ENCODE results near the gene MTTP.

The MTTP gene

GRCh38 chr4:99593781-99594641 is 19.4 kb downstream of the MTTP start:
- Histone ChIP-seq H3K9me3 (ENCODE audit: control insufficient read depth, insufficient read depth, low read length) (no peaks in the 10 kb centered on the region), H3K27me3 (ENCODE audit: control insufficient read depth, insufficient read depth, low read length) (no peaks in the 10 kb centered on the region), H3K4me1 (ENCODE audit: control insufficient read depth, insufficient read depth, low read length) (no peaks in the 10 kb centered on the region), H3K36me3 (ENCODE audit: control insufficient read depth, insufficient read depth, low read length) (no peaks in the 10 kb centered on the region), H3K9ac (ENCODE audit: low read depth, low read length) (no peak overlapping the region), H3K27ac (ENCODE audit: low read depth, low read length) (no peak overlapping the region), H3K4me3 (ENCODE audit: low read depth, low read length) (no peak overlapping the region)

DNA sequence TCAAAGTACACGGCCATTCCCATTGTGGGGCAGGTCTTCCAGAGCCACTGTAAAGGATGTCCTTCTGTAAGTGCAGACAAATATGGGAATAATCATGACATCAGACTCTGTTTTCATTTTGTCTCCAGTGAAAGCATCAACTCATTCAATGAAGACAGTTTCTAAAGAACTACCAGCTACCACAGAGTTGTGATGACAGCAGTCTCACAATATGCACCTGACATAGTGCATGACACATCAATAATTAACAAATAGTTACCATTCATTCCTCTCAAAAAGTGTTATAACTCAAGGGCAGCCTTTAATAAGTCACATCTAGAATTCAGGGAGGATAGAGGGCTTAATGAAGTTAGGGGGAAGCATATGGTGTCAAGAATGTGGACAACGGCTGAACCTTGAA is 20.2 kb downstream of the MTTP start:
- H3K9ac ChIP-seq (ENCODE audit: low read depth, low read length) = no peak overlapping the region
- H3K4me3 ChIP-seq (ENCODE audit: low read depth, low read length) = no peak overlapping the region
- no peaks in the 10 kb centered on the region for H3K27me3 ChIP-seq (ENCODE audit: control insufficient read depth, insufficient read depth, low read length)
- no peaks in the 10 kb centered on the region for H3K9me3 ChIP-seq (ENCODE audit: control insufficient read depth, insufficient read depth, low read length)
- no peak overlapping the region for H3K27ac ChIP-seq (ENCODE audit: low read depth, low read length)
- no peaks in the 10 kb centered on the region for H3K4me1 ChIP-seq (ENCODE audit: control insufficient read depth, insufficient read depth, low read length)
- no peaks in the 10 kb centered on the region for H3K36me3 ChIP-seq (ENCODE audit: control insufficient read depth, insufficient read depth, low read length)

DNA sequence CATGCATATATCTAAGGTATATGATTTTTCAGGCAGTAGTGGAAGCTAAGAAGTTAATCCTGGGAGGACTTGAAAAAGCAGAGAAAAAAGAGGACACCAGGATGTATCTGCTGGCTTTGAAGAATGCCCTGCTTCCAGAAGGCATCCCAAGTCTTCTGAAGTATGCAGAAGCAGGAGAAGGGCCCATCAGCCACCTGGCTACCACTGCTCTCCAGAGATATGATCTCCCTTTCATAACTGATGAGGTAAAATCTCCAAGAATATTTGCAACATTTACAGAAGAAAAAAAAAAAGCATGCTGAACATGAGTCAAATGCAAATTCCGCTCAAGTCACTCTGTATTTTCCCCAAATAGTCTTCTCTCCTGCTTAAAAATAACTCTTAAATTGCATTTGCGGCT is 32.1 kb downstream of the MTTP start:
- H3K27me3 ChIP-seq (ENCODE audit: control insufficient read depth, insufficient read depth, low read length) = no peaks in the 10 kb centered on the region
- no peaks in the 10 kb centered on the region for H3K36me3 ChIP-seq (ENCODE audit: control insufficient read depth, insufficient read depth, low read length)
- H3K9ac ChIP-seq (ENCODE audit: low read depth, low read length) = no peak overlapping the region

GRCh38 chr4:99608417-99608816 is 33.8 kb downstream of the MTTP start:
- Histone ChIP-seq H3K36me3 (ENCODE audit: control insufficient read depth, insufficient read depth, low read length) (no peaks in the 10 kb centered on the region), H3K27me3 (ENCODE audit: control insufficient read depth, insufficient read depth, low read length) (no peaks in the 10 kb centered on the region), H3K4me3 (ENCODE audit: low read depth, low read length) (no peak overlapping the region), H3K4me1 (ENCODE audit: control insufficient read depth, insufficient read depth, low read length) (no peaks in the 10 kb centered on the region), H3K9me3 (ENCODE audit: control insufficient read depth, insufficient read depth, low read length) (no peaks in the 10 kb centered on the region), H3K27ac (ENCODE audit: low read depth, low read length) (no peak overlapping the region), H3K9ac (ENCODE audit: low read depth, low read length) (no peak overlapping the region)

More for the DNA sequence above, 32.1 kb downstream of the MTTP start:
- Histone ChIP-seq H3K9me3 (ENCODE audit: control insufficient read depth, insufficient read depth, low read length) (no peaks in the 10 kb centered on the region), H3K4me3 (ENCODE audit: low read depth, low read length) (no peak overlapping the region), H3K4me1 (ENCODE audit: control insufficient read depth, insufficient read depth, low read length) (no peaks in the 10 kb centered on the region), H3K27ac (ENCODE audit: low read depth, low read length) (no peak overlapping the region)

DNA sequence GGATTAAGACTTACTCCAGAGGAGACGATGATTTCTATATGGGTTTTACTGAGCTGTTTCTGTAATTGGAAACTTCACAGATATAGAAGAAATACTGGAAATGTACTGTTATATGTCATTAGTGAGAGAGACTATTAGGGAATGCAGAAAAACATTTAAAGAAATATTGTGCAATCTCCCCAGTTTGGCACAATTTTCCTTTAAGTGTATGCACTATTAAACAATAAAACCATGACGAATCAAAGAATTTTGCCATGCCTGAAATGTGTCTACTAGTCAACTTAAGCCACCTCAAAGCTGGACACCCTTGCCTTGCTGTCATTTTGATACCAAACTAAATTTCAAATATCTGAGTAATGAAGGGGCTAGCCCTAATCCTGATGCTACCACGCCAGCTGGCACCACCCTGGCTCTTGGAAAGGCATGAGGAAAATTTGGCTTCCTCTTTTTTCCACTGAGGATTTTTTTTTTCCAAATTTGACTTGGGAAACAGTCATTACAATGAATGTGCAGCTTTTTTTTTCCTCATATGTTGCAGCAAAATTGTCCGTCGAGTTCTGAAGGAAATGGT is 36.1 kb downstream of the MTTP start:
- H3K36me3 ChIP-seq (ENCODE audit: control insufficient read depth, insufficient read depth, low read length) = no peaks in the 10 kb centered on the region

DNA sequence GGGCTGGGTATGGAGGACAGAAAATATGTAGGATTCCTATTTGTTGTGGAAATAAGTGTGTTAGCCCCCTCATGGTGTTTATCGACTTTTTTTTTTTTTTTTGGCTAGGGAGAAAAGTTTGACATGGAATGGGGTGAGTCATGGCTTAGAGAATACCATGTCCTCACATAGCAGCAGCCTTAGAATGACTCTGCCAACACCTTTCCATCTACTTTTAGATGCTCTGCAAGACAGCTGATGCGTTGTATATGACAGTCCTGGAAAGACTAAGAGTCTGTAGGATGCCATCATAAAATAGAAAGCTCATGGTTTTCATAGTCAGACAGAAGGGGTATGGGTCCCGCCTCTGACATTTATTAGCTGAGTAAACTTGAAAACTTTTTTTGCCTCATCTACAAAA is 37.7 kb downstream of the MTTP start:
- Histone ChIP-seq H3K36me3 (ENCODE audit: control insufficient read depth, insufficient read depth, low read length) (no peaks in the 10 kb centered on the region), H3K4me3 (ENCODE audit: low read depth, low read length) (no peak overlapping the region), H3K9me3 (ENCODE audit: control insufficient read depth, insufficient read depth, low read length) (no peaks in the 10 kb centered on the region), H3K9ac (ENCODE audit: low read depth, low read length) (no peak overlapping the region), H3K27ac (ENCODE audit: low read depth, low read length) (no peak overlapping the region), H3K27me3 (ENCODE audit: control insufficient read depth, insufficient read depth, low read length) (no peaks in the 10 kb centered on the region), H3K4me1 (ENCODE audit: control insufficient read depth, insufficient read depth, low read length) (no peaks in the 10 kb centered on the region)

More for the DNA sequence above, 36.1 kb downstream of the MTTP start:
- H3K27me3 ChIP-seq (ENCODE audit: control insufficient read depth, insufficient read depth, low read length) = no peaks in the 10 kb centered on the region
- H3K9me3 ChIP-seq (ENCODE audit: control insufficient read depth, insufficient read depth, low read length) = no peaks in the 10 kb centered on the region
- H3K27ac ChIP-seq (ENCODE audit: low read depth, low read length) = no peak overlapping the region
- no peaks in the 10 kb centered on the region for H3K4me1 ChIP-seq (ENCODE audit: control insufficient read depth, insufficient read depth, low read length)
- no peak overlapping the region for H3K9ac ChIP-seq (ENCODE audit: low read depth, low read length)
- H3K4me3 ChIP-seq (ENCODE audit: low read depth, low read length) = no peak overlapping the region

GRCh38 chr4:99612704-99613103 is 38.1 kb downstream of the MTTP start:
- H3K36me3 ChIP-seq (ENCODE audit: control insufficient read depth, insufficient read depth, low read length) = no peaks in the 10 kb centered on the region
- H3K9ac ChIP-seq (ENCODE audit: low read depth, low read length) = no peak overlapping the region
- no peaks in the 10 kb centered on the region for H3K27me3 ChIP-seq (ENCODE audit: control insufficient read depth, insufficient read depth, low read length)
- H3K4me1 ChIP-seq (ENCODE audit: control insufficient read depth, insufficient read depth, low read length) = no peaks in the 10 kb centered on the region
- no peak overlapping the region for H3K27ac ChIP-seq (ENCODE audit: low read depth, low read length)
- no peak overlapping the region for H3K4me3 ChIP-seq (ENCODE audit: low read depth, low read length)
- no peaks in the 10 kb centered on the region for H3K9me3 ChIP-seq (ENCODE audit: control insufficient read depth, insufficient read depth, low read length)

- Histone ChIP-seq H3K9ac (ENCODE audit: low read depth, low read length) (no peak overlapping the region), H3K9me3 (ENCODE audit: control insufficient read depth, insufficient read depth, low read length) (no peaks in the 10 kb centered on the region), H3K4me3 (ENCODE audit: low read depth, low read length) (no peak overlapping the region), H3K4me1 (ENCODE audit: control insufficient read depth, insufficient read depth, low read length) (no peaks in the 10 kb centered on the region), H3K27ac (ENCODE audit: low read depth, low read length) (no peak overlapping the region), H3K27me3 (ENCODE audit: control insufficient read depth, insufficient read depth, low read length) (no peaks in the 10 kb centered on the region), H3K36me3 (ENCODE audit: control insufficient read depth, insufficient read depth, low read length) (no peaks in the 10 kb centered on the region)
Measured at GRCh38 chr4:99614491-99614890, 39.9 kb downstream of the MTTP start.

DNA sequence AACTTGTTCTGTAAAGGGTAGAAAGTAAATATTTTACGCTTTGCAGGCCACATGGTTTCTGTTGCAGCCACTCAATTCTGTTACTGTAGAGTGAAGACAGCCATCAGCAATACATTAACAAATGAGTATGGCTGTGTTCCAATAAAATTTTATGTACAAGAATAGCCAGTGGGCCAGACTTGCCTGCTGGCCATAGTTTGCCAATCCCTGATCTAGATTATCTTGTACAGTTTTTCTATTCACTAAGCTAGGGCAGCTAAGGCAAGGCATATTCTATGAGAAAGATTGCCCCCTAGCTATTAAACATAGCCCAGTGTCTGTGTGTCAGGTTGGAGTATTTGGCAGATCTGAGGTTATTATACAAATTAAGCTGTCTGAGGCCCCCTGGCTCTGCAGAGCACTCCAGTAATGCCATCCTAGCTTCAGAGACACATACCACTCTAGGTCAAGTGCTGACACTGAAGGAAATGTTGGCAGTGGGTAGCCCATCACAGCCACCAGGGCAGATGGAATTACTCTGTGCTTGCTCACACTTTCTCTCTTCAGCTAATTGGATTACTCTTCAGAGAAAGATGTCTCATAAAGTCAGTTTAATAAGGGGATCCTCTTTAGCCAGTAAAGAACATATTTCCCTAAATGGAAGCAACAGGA is 40.7 kb downstream of the MTTP start:
- no peaks in the 10 kb centered on the region for H3K27me3 ChIP-seq (ENCODE audit: control insufficient read depth, insufficient read depth, low read length)
- H3K9ac ChIP-seq (ENCODE audit: low read depth, low read length) = no peak overlapping the region
- H3K27ac ChIP-seq (ENCODE audit: low read depth, low read length) = no peak overlapping the region
- no peak overlapping the region for H3K4me3 ChIP-seq (ENCODE audit: low read depth, low read length)
- no peaks in the 10 kb centered on the region for H3K9me3 ChIP-seq (ENCODE audit: control insufficient read depth, insufficient read depth, low read length)
- H3K36me3 ChIP-seq (ENCODE audit: control insufficient read depth, insufficient read depth, low read length) = no peaks in the 10 kb centered on the region
- no peaks in the 10 kb centered on the region for H3K4me1 ChIP-seq (ENCODE audit: control insufficient read depth, insufficient read depth, low read length)

DNA sequence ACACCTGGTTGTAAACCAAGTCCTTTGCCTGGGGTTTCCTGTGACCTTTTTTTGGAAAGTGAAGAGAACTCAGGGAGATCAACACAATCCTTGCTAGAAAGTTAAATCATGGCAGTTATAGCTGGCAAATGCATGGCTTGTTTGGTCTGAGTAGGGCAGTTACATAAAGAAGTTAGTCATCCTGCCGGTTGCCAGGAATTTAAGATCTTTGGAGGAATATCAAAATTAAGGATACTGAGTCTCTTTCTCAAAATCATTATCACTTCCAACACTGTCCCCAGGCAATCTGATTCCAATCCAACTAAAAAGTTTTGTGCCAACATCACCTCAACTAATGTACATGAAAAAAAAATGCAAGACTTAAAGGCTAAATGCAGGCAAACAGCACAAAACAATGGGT is 42.8 kb downstream of the MTTP start:
- no peaks in the 10 kb centered on the region for H3K36me3 ChIP-seq (ENCODE audit: control insufficient read depth, insufficient read depth, low read length)
- peaks cover 9% of the 10 kb centered on the region; the same call in 1 of the 2 replicates for H3K4me1 ChIP-seq (ENCODE audit: control insufficient read depth, insufficient read depth, low read length)
- no peak overlapping the region for H3K4me3 ChIP-seq (ENCODE audit: low read depth, low read length)
- no peaks in the 10 kb centered on the region for H3K9me3 ChIP-seq (ENCODE audit: control insufficient read depth, insufficient read depth, low read length)
- H3K9ac ChIP-seq (ENCODE audit: low read depth, low read length) = no peak overlapping the region
- no peak overlapping the region for H3K27ac ChIP-seq (ENCODE audit: low read depth, low read length)
- H3K27me3 ChIP-seq (ENCODE audit: control insufficient read depth, insufficient read depth, low read length) = no peaks in the 10 kb centered on the region

DNA sequence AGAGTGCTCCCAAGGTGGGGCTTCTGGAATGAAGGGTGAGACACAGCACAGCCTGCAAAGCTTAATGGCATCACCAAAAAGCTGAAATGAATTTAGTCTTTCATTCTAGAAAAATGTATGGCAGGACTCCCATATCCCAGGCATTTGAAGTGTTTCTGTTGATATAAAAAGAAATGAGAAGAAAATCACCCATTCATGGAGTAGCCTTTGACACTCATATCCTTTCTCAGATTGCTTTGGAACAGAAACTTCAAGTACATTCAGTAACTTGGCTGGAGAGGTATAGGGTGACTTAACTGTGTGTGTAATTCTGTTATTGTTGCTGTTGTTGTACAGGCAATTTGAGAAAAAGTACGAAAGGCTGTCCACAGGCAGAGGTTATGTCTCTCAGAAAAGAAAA is 47.7 kb downstream of the MTTP start:
- H3K27me3 ChIP-seq (ENCODE audit: control insufficient read depth, insufficient read depth, low read length) = no peaks in the 10 kb centered on the region
- no peak overlapping the region for H3K4me3 ChIP-seq (ENCODE audit: low read depth, low read length)
- H3K36me3 ChIP-seq (ENCODE audit: control insufficient read depth, insufficient read depth, low read length) = no peaks in the 10 kb centered on the region
- H3K4me1 ChIP-seq (ENCODE audit: control insufficient read depth, insufficient read depth, low read length) = peaks cover 17% of the 10 kb centered on the region
- no peak overlapping the region for H3K9ac ChIP-seq (ENCODE audit: low read depth, low read length)
- no peaks in the 10 kb centered on the region for H3K9me3 ChIP-seq (ENCODE audit: control insufficient read depth, insufficient read depth, low read length)
- no peak overlapping the region for H3K27ac ChIP-seq (ENCODE audit: low read depth, low read length)

Measured in HUES48 (cell line).